Spleen (tissue), 7 donors: Measurements from ENCODE around the gene EGLN3.

Experiments
- CTCF ChIP-seq, 11 experiments: fragments of 200-600 bp in 7 of 11; fragments of 450-650 bp in 4 of 11; sonication (generic) in 4 of 11; IDR thresholded peaks in 8 of 11; conservative IDR thresholded peaks in 3 of 11; 1 replicate in 7 of 11; 2 replicates in 4 of 11; pipeline versions ENCODE4 v1.4.0 to v1.8.0; 2016 to 2021; ENCODE audit warnings: antibody characterized with exemption in 11 of 11, inconsistent platforms in 4 of 11, mild to moderate bottlenecking in 1 of 11
- POLR2AphosphoS5 ChIP-seq, 3 donors: sonication (generic); formaldehyde crosslinking; IDR thresholded peaks; one replicate each; pipeline ENCODE4 v1.5.1; 2017; ENCODE audit warnings: antibody characterized with exemption in 3 of 3
- donor health status: DM: no; HTN: no; CAD: no; lungs with moderate emphysema.
- donor health status: DM: no; HTN: no; CAD: no.
- donor health status: DM: no; HTN: no; CAD: no.

GRCh38 chr14:34000396-34000795 lies 49.5 kb upstream of the EGLN3 start:
- no peak for TF ChIP-seq CTCF (IDR thresholded peaks at IDR 0.05 in 8 of 11, conservative IDR thresholded peaks at IDR 0.05 in 3 of 11)
- no peak for TF ChIP-seq POLR2AphosphoS5 (IDR thresholded peaks at IDR 0.05)
